ENCODE measurements around the gene COPS8. TPM values are rescaled to one million over a fixed set of nuclear protein-coding genes. Genes with fewer than 3 reads are reported as not detected.

COPS8 gene
- total RNA-seq, 2 donors from 2014 or later, result 40.3 to 53.1 TPM

GRCh38 chr2:237075749-237076599 lies 9.7 kb upstream of the COPS8 start:
- Mint-ChIP-seq H3K4me3 (no peak overlapping the region), H3K4me1 (no peaks in the 10 kb centered on the region), H3K27me3 (no peaks in the 10 kb centered on the region), H3K9me3 (no peaks in the 10 kb centered on the region), H3K27ac (no peak overlapping the region), H3K36me3 (ENCODE audit: low read depth) (no peaks in the 10 kb centered on the region)
- ATAC-seq (replicated peaks), result no peak

- no peak for ATAC-seq (replicated peaks)
- H3K27me3 Mint-ChIP-seq, result no peaks in the 10 kb centered on the region
- no peak overlapping the region for H3K4me3 Mint-ChIP-seq
- peaks cover 4% of the 10 kb centered on the region for H3K4me1 Mint-ChIP-seq
- no peaks in the 10 kb centered on the region for H3K9me3 Mint-ChIP-seq
- H3K27ac Mint-ChIP-seq, result no peak overlapping the region
- H3K36me3 Mint-ChIP-seq (ENCODE audit: low read depth), result peaks cover 5% of the 10 kb centered on the region
Observed at GRCh38 chr2:237081596-237081995, 4.1 kb upstream of the COPS8 start.

DNA sequence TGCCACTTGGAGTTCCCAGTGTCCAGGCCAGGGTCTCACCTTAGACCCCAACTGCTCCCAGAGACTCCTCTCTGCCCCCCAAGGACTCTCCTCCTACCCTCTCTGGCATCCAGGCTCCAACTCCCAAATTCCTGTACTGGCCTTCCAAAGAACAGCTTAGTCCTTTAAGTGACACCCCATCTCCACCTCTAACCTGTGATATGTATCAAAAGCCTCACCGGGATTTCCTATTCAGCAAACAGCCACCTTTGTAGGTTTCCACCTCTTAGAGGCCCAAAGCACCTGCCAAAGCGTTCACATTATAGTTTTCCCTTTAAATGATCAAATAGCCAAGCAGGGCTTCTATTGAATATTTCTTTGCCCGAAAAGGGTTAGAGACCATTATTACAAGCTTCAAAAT lies 2.7 kb upstream of the COPS8 start:
- Mint-ChIP-seq H3K27ac (no peak overlapping the region), H3K27me3 (no peaks in the 10 kb centered on the region), H3K36me3 (ENCODE audit: low read depth) (peaks cover 6% of the 10 kb centered on the region), H3K9me3 (no peaks in the 10 kb centered on the region), H3K4me3 (no peak overlapping the region), H3K4me1 (peaks cover 4% of the 10 kb centered on the region)
- ATAC-seq (replicated peaks), result no peak

DNA sequence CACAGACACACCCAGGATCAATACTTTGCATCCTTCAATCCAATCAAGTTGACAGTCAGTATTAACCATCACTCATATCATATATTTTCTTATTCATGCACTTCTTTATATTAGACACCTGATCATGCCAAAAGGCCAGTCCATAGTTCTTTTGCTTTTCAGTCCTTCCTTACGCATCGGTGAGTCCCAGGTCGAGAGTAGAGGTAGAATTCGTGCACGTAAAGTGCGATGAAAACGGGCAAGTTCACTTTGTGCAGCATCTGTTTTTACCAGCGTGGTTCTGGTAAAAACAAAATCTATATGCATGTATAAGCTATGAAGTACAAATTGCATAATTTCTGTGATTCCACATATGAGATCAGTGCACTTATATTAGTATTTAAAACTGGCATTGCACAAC lies 1.2 kb upstream of the COPS8 start:
- no peak for ATAC-seq (replicated peaks)
- peak overlapping the region; percentile 98 for H3K27ac Mint-ChIP-seq

GRCh38 chr2:237090906-237091305 lies 5.2 kb downstream of the COPS8 start:
- H3K4me3 Mint-ChIP-seq, result no peak overlapping the region
- H3K27ac Mint-ChIP-seq, result no peak overlapping the region
- H3K4me1 Mint-ChIP-seq, result no peaks in the 10 kb centered on the region
- no peak for ATAC-seq (replicated peaks)
- H3K27me3 Mint-ChIP-seq, result no peaks in the 10 kb centered on the region
- no peaks in the 10 kb centered on the region for H3K9me3 Mint-ChIP-seq
- peaks cover 80% of the 10 kb centered on the region for H3K36me3 Mint-ChIP-seq (ENCODE audit: low read depth)

More for the DNA sequence above, 1.2 kb upstream of the COPS8 start:
- H3K4me3 Mint-ChIP-seq, result peak overlapping the region; percentile 96
- no peaks in the 10 kb centered on the region for H3K27me3 Mint-ChIP-seq
- H3K36me3 Mint-ChIP-seq (ENCODE audit: low read depth), result peaks cover 20% of the 10 kb centered on the region
- peaks cover 4% of the 10 kb centered on the region for H3K4me1 Mint-ChIP-seq
- H3K9me3 Mint-ChIP-seq, result no peaks in the 10 kb centered on the region

GRCh38 chr2:237091779-237092436 lies 6.2 kb downstream of the COPS8 start:
- ATAC-seq (replicated peaks), result no peak
- Mint-ChIP-seq H3K27ac (no peak overlapping the region), H3K36me3 (ENCODE audit: low read depth) (peaks cover 89% of the 10 kb centered on the region), H3K9me3 (no peaks in the 10 kb centered on the region), H3K4me1 (no peaks in the 10 kb centered on the region), H3K27me3 (no peaks in the 10 kb centered on the region), H3K4me3 (no peak overlapping the region)

- Mint-ChIP-seq H3K4me3 (no peak overlapping the region), H3K36me3 (ENCODE audit: low read depth) (peaks cover 95% of the 10 kb centered on the region), H3K9me3 (no peaks in the 10 kb centered on the region), H3K4me1 (no peaks in the 10 kb centered on the region), H3K27ac (no peak overlapping the region), H3K27me3 (no peaks in the 10 kb centered on the region)
- ATAC-seq (replicated peaks), result no peak
Observed at GRCh38 chr2:237092506-237092905, 6.8 kb downstream of the COPS8 start.

DNA sequence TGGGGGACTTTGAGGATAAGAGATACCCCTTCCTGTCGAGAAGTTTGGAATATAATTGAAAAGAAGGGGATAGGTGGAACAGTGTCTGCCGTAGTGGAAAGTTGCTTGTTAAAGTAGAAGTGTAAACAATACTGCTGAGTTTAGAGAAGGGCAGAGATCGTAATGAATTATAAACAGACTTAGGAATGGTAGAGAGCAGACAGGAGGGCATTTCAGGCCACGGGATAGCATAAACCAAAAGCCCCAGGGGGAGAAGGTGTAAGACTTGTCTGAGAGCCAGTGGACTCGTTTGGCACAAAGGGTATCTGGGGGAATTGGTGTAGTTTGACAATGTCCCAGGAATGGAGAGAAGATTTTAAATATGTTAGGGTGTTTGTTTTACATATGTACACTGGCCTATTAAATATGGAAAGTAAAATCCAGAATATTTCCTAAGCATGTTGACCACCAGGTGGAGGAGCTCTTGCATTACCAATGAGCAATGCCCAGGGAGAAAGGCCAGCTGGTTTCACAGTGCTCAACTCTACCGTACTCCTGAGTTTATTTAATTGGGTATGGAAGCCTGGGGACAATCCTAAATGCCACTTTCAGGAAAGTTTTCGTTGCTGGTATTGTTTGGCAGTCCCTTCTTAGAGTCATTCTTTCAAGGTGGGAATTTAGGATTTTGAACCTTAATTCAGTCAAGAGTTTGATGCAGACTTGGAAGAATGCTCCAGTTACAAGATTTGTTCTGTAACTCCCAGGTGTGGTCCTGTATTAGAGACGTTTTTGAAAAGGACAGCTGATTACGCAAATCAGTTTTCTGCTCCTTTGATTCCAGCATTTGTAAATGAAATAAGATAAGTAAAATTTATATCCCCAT lies 7.5 kb downstream of the COPS8 start:
- no peaks in the 10 kb centered on the region for H3K4me1 Mint-ChIP-seq
- no peaks in the 10 kb centered on the region for H3K27me3 Mint-ChIP-seq
- H3K9me3 Mint-ChIP-seq, result no peaks in the 10 kb centered on the region
- no peak overlapping the region for H3K27ac Mint-ChIP-seq
- no peak for ATAC-seq (replicated peaks)
- H3K4me3 Mint-ChIP-seq, result no peak overlapping the region
- H3K36me3 Mint-ChIP-seq (ENCODE audit: low read depth), result peaks cover 98% of the 10 kb centered on the region

DNA sequence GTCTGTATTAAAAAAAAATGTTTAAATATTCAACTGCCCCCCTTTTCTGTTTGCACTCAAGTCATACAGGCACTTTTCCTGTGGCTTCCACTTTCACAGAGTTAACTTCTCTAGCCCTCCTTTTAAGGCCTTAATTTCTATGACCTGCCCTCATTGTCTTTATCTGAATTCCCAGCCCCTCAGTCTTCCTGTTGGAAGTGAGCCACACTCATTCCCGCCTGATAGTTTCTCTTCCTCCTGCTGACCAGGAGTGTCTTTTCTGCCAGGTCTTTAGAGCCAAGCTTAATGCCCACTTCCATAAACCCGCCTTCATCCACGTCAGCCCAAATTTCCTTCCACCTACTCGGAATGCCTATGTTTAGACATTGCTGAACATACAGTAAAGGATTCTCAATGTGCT lies 10.5 kb downstream of the COPS8 start:
- no peak overlapping the region for H3K4me3 Mint-ChIP-seq

DNA sequence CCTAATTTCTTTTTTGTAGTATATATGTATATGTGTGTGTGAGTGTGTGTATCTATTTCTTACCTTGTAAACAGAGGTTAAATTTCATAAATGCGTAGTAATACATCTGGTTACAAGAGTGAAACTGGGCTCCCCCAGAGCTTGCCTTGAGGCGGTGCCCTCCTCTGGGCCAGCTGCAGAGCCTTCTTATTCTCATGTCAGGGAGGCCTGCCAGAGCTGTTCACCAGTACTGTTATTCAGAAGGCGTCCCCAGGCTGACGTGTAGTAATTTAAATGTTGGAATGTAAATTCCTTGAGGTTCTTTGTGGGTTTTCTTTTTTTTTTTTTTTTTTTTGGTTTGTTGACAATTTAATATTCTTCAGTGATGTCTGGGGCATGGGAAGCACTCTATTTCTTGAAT lies 11.2 kb downstream of the COPS8 start:
- Mint-ChIP-seq H3K27ac (no peak overlapping the region), H3K36me3 (ENCODE audit: low read depth) (peaks cover 100% of the 10 kb centered on the region), H3K4me1 (no peaks in the 10 kb centered on the region), H3K9me3 (no peaks in the 10 kb centered on the region), H3K27me3 (no peaks in the 10 kb centered on the region), H3K4me3 (no peak overlapping the region)
- ATAC-seq (replicated peaks), result no peak

More for the DNA sequence above, 10.5 kb downstream of the COPS8 start:
- no peaks in the 10 kb centered on the region for H3K4me1 Mint-ChIP-seq
- peaks cover 98% of the 10 kb centered on the region for H3K36me3 Mint-ChIP-seq (ENCODE audit: low read depth)
- no peaks in the 10 kb centered on the region for H3K9me3 Mint-ChIP-seq
- H3K27me3 Mint-ChIP-seq, result no peaks in the 10 kb centered on the region
- no peak overlapping the region for H3K27ac Mint-ChIP-seq
- ATAC-seq (replicated peaks), result no peak

DNA sequence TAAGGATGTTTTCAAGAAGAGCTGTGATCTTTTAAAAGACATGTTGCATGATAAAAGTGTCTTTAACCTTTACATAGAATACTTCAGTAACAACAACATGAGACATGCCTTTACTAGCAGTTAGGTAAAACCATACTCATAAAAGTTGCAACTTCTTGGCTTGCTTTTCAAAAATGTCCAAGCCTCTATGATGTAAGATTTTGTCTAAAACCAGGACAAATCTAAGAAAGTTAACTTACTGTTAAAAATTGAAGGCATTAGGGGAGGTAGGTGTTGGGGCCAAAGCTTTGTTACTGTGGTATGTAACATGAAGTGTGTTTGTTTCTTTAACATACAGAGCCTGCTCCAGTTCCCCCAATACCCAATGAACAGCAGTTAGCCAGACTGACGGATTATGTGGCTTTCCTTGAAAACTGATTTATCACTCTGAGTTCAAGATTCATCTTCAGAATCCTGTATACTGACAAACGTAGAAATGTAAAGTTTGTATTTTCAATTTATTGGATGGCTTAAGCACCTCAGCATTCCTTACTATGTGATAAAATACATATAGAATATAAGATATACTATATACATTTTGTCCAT lies 11.7 kb downstream of the COPS8 start:
- H3K4me1 Mint-ChIP-seq, result no peaks in the 10 kb centered on the region
- H3K36me3 Mint-ChIP-seq (ENCODE audit: low read depth), result peaks cover 96% of the 10 kb centered on the region
- no peak overlapping the region for H3K4me3 Mint-ChIP-seq
- H3K27ac Mint-ChIP-seq, result no peak overlapping the region
- H3K27me3 Mint-ChIP-seq, result no peaks in the 10 kb centered on the region
- no peaks in the 10 kb centered on the region for H3K9me3 Mint-ChIP-seq
- ATAC-seq (replicated peaks), result no peak

GRCh38 chr2:237097911-237098702 lies 12.4 kb downstream of the COPS8 start:
- Mint-ChIP-seq H3K27ac (no peak overlapping the region), H3K27me3 (no peaks in the 10 kb centered on the region), H3K4me3 (no peak overlapping the region), H3K9me3 (no peaks in the 10 kb centered on the region), H3K36me3 (ENCODE audit: low read depth) (peaks cover 96% of the 10 kb centered on the region), H3K4me1 (no peaks in the 10 kb centered on the region)
- peak; percentile 69 for ATAC-seq (replicated peaks)

DNA sequence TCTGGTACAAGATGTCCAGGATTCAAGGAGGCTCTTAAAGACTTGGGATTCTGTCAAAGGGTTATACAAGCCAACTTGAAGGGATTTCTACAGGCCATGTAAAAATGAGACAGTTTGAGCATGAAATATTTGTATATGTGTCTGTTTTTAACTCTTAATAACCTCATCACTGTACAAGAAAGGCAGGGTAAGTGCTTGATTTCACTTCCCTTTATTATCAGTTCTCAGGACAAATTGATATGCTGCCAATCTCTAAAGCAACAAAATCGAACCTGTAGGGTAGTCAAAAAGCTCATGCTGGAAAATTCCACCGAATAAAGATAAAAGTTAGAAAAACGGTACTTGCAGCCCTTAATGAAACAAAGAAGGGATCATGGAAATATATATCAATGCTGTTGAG lies 14.1 kb downstream of the COPS8 start:
- H3K4me3 Mint-ChIP-seq, result no peak overlapping the region
- no peaks in the 10 kb centered on the region for H3K4me1 Mint-ChIP-seq
- peaks cover 91% of the 10 kb centered on the region for H3K36me3 Mint-ChIP-seq (ENCODE audit: low read depth)
- ATAC-seq (replicated peaks), result no peak
- H3K27me3 Mint-ChIP-seq, result no peaks in the 10 kb centered on the region
- H3K9me3 Mint-ChIP-seq, result no peaks in the 10 kb centered on the region
- no peak overlapping the region for H3K27ac Mint-ChIP-seq
